22Rv1 (cell line): Measurements from ENCODE around the gene P4HB.

Experiments used
- H3K27ac ChIP-seq: fragments of 450-650 bp; 2 replicates; pipeline ENCODE4 v1.5.1; 2017
- ZFX ChIP-seq: fragments of 450-650 bp; IDR thresholded peaks from 2 replicates; pipeline ENCODE4 v1.6.1; 2017; ENCODE audit warnings: antibody characterized with exemption, borderline replicate concordance
- TF ChIP-seq, protein P1 (sequence below): fragments of 450-650 bp; IDR thresholded peaks from 2 replicates; pipeline ENCODE4 v1.5.1; 2017; ENCODE audit warnings: mild to moderate bottlenecking

Gene P4HB

DNA sequence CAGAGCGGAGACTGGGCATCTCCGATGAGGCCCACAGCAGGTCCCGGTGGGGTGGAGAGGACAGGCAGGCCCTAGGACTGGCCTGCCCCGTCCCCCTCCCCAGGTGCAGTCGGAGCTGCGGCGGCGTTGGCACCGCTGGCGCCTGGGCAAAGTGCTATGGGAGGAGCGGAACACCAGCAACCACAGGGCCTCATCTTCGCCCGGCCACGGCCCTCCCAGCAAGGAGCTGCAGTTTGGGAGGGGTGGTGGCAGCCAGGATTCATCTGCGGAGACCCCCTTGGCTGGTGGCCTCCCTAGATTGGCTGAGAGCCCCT, 47.0 kb downstream of the P4HB start:
- TF ChIP-seq, protein P1, sequence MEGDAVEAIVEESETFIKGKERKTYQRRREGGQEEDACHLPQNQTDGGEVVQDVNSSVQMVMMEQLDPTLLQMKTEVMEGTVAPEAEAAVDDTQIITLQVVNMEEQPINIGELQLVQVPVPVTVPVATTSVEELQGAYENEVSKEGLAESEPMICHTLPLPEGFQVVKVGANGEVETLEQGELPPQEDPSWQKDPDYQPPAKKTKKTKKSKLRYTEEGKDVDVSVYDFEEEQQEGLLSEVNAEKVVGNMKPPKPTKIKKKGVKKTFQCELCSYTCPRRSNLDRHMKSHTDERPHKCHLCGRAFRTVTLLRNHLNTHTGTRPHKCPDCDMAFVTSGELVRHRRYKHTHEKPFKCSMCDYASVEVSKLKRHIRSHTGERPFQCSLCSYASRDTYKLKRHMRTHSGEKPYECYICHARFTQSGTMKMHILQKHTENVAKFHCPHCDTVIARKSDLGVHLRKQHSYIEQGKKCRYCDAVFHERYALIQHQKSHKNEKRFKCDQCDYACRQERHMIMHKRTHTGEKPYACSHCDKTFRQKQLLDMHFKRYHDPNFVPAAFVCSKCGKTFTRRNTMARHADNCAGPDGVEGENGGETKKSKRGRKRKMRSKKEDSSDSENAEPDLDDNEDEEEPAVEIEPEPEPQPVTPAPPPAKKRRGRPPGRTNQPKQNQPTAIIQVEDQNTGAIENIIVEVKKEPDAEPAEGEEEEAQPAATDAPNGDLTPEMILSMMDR = no peak
- TF ChIP-seq ZFX = no peak
- H3K27ac ChIP-seq = no peak overlapping the region

DNA sequence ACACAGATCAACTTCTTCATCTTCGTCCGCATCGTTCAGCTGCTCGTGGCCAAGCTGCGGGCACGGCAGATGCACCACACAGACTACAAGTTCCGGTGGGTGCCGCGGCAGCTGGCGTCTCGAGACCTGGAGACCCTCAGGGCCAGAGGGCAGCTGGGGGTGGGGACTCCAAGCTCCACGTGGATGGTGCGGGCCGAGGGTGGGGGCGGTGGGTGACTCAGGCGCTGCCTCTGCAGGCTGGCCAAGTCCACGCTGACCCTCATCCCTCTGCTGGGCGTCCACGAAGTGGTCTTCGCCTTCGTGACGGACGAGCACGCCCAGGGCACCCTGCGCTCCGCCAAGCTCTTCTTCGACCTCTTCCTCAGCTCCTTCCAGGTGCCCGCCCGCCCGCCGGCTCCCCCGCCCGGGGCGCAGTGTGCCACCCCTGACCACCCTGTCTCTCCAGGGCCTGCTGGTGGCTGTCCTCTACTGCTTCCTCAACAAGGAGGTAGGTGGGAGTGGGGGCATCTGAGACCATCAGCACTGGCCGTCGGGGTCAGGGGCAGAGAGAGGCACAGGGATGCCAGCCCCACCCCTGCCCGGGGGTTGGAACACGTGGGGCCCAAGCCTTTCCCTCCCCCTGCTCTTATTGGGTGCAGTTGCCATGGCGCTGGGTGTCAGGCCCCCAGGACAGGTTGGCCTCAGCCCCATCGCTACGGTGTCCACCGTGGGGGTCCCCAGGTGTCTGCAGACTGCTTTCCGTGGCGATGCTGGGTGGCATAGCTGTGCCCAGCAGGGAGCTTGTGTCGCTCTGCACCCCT, 47.6 kb downstream of the P4HB start:
- no peak overlapping the region for H3K27ac ChIP-seq
- no peak for TF ChIP-seq ZFX
- TF ChIP-seq, protein P1 = no peak

DNA sequence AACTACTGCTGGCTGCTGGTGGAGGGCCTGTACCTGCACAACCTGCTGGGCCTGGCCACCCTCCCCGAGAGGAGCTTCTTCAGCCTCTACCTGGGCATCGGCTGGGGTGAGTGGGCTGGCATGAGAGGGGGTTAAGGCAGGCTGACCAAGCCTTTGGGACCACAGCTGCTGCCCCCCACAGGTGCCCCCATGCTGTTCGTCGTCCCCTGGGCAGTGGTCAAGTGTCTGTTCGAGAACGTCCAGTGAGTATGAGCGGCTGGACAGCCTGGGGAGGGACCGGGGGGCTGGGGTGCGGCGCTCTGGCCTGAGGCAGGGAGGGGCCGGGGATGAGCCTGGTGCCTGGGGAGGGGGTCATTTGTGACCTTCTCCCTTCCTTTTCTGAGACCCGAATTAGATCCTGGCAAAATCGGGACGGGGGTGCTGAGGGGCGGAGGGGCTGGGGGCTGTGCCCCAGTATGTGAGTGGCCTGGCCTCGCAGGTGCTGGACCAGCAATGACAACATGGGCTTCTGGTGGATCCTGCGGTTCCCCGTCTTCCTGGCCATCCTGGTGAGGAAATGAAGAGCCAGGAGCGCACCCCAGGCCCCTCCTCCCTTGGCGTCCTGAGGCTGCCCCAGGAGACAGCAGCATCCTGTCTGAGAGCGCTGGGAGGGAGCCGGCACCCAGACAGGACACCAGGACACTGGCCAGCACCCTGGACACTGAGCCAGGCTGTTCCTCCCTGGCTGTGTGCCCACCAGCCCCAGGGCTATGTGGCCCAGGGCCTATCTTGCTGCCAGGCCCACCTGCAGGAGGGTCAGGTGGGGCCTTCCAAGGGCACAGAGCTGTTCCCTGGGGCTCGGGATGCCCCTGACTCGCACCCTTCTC, 48.4 kb downstream of the P4HB start:
- TF ChIP-seq ZFX = no peak
- TF ChIP-seq, protein P1 = no peak
- no peak overlapping the region for H3K27ac ChIP-seq

DNA sequence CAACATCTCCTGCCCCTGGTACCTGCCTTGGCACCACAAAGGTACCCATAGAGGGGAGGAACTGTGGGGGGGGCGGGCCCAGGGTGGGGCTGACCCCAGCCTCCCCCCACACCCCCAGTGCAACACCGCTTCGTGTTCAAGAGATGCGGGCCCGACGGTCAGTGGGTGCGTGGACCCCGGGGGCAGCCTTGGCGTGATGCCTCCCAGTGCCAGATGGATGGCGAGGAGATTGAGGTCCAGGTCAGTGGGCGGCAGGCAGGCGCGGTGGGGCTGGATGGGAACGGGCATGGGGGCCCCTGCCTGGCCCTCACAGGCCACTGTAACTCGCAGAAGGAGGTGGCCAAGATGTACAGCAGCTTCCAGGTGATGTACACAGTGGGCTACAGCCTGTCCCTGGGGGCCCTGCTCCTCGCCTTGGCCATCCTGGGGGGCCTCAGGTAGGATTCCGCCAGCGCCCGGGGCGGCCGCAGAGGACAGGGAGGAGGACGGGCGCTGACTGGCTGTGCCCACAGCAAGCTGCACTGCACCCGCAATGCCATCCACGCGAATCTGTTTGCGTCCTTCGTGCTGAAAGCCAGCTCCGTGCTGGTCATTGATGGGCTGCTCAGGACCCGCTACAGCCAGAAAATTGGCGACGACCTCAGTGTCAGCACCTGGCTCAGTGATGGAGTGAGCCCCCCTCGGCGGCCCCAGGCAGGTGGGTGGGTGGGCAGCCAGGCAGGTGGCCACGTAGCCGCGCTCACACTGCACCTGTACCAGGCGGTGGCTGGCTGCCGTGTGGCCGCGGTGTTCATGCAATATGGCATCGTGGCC, 49.2 kb downstream of the P4HB start:
- no peak overlapping the region for H3K27ac ChIP-seq
- TF ChIP-seq ZFX = no peak
- TF ChIP-seq, protein P1 = no peak

DNA sequence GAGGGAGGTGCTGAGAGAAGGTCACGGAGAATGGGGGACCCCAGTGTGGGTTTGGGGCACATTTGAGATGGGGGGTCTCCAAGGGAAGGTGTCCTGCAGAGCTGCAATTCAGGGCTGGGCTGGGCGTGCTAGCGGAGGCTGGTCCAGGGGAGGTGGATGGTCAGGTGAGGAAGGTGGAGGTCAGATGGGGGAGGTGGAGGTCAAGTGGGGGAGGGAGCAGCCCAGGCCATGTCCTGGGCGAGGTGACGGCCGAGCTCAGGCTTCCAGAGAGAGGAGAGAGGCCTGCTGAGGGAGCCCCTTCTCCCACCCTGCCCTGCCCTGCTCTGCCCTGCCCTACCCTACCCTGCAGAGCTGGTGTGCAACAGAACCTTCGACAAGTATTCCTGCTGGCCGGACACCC, 49.9 kb downstream of the P4HB start:
- TF ChIP-seq, protein P1 = no peak
- TF ChIP-seq ZFX = no peak
- H3K27ac ChIP-seq = no peak overlapping the region

DNA sequence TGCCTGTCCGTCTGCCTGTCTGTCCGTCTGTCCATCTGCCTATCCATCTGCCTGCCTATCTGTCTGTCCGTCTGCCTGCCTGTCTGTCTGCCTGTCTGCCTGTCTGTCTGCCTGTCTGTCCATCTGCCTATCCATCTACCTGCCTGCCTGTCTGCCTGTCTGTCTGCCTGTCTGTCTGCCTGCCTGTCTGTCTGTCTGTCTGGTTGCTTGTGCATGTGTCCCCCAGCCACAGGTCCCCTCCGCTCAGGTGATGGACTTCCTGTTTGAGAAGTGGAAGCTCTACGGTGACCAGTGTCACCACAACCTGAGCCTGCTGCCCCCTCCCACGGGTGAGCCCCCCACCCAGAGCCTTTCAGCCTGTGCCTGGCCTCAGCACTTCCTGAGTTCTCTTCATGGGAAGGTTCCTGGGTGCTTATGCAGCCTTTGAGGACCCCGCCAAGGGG, 50.8 kb downstream of the P4HB start:
- TF ChIP-seq, protein P1 = no peak
- no peak for TF ChIP-seq ZFX
- no peak overlapping the region for H3K27ac ChIP-seq
